HG02943 (cell line): ENCODE data around the gene ADAMTSL3.

Experiments
- ATAC-seq: cut with Tn5 transposase; IDR thresholded peaks from one replicate; pipeline ENCODE4 v1.9.1; 2021; ENCODE audit warnings: mild to moderate bottlenecking, low read depth, moderate library complexity; ENCODE audit not compliant: unreplicated experiment

The ADAMTSL3 gene

DNA sequence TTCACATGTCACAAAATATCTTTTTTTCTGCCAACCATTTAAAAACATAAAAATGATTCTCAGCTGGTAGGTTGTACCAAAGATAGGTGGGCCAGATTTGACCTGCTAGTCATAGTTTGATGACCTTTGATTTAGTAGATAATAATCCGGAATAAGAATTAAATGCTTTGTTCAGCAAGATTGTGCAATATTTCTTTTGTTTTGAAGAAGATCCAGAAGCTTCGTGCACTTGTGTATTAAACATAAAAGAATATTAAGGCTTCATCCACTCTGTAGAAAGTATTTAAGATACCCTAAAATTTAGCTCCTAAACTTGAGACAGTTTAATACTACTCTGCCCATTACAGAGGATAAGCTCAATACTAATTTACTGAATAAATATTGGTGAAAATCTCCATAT is 258.4 kb downstream of the ADAMTSL3 start:
- ATAC-seq, result no peak

- ATAC-seq, result no peak
Measured at GRCh38 chr15:83913034-83913632, 259.2 kb downstream of the ADAMTSL3 start.

GRCh38 chr15:83914906-83915305 is 261.0 kb downstream of the ADAMTSL3 start:
- no peak for ATAC-seq

DNA sequence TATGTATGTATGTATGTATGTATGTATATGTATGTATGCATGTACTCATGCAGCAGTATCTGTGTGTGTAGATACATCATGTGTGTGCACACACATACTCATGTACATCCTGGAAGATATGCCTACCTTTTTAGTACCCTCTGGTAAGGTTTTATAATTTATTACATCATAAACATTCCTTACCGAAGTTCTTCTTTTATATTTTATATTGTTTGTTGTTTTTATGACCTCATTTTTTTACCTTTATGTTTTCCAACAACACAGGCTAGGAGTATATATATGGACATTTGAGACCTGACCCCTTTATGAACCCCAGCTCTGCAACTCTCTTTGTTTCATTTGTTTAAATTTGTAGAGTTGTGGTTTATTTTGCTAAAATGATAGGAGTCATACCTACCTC is 263.5 kb downstream of the ADAMTSL3 start:
- no peak for ATAC-seq

DNA sequence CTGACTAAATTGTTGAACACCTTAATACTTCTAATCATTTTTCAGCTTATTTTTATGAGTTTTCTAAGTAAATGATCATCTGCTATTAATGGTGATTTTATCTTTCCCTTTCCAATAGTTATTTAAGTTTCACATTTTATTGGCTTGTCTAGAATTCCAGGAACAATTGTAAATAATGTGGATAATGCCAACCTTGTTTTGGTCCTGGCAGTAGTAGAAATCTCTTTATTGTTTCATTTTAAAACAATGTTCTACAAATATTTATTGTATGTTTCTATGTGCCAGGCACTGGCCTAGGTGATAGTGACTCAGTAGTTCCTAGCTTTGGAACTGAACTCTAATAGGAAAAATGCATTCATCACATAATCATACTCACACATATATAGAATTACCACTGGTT is 264.1 kb downstream of the ADAMTSL3 start:
- no peak for ATAC-seq

- ATAC-seq, result no peak
Measured at GRCh38 chr15:83919319-83919830, 265.5 kb downstream of the ADAMTSL3 start.

GRCh38 chr15:83919978-83920510 is 266.1 kb downstream of the ADAMTSL3 start:
- no peak for ATAC-seq

DNA sequence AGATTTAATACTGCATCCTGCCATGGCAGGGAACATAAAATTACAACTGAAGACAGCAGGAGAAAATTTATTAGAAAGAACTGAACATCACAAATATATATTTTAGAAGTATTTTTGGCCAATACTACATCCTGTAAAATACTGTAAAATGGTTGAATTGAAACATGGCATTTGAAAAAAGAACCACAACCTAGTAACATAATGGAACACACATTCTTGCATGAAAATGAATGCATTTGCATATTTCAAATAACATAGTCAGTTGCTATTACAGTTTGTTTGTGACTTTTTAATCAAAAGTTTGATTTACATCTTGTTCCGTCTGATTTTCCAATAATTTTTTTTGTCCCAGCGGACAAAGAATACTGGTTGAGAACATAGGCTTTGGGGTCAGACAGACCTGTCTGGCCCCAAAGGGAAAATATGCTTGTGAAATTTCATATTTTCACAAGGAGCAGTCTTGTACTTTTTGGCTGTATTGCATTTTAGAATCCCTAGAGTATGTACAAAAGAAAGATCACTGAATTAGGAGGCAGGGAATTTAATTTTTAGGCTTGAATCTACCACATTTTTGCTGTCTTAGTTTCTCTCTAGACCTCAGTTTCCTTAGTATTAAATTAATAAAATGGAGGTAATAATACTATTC is 268.8 kb downstream of the ADAMTSL3 start:
- ATAC-seq, result no peak

GRCh38 chr15:83926116-83926515 is 272.2 kb downstream of the ADAMTSL3 start:
- no peak for ATAC-seq

- peak; percentile 46 for ATAC-seq
Measured at GRCh38 chr15:83927704-83928391, 273.9 kb downstream of the ADAMTSL3 start.

GRCh38 chr15:83928392-83928734 is 274.4 kb downstream of the ADAMTSL3 start:
- peak; percentile 84 for ATAC-seq

DNA sequence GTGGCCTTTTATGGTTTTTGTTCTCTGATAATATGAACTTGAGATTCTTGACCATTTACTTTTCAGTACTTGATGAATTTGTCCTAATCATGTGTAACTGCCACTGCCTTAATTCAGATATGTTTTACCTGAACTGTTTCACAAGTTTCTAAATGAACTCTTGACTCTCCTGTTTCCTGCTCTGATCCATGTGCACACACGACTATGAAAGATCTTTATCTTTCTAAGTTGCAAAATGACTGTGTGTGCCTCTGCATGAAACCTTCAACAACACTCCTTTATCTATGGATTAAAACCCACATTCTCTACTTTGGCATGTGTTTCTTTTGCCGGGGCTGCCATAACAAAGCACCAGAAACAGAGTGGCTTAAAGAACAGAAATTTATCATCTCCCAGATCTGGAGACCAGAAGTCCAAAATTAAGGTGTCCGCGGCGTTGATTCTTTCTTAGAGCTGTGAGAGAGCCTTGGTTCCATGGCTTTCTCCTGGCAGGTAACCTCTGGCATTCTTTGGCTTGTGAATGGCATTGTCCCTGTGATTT is 275.0 kb downstream of the ADAMTSL3 start:
- ATAC-seq, result no peak

- no peak for ATAC-seq
Measured at GRCh38 chr15:83929619-83930018, 275.7 kb downstream of the ADAMTSL3 start.

GRCh38 chr15:83930392-83931212 is 276.7 kb downstream of the ADAMTSL3 start:
- ATAC-seq, result no peak

DNA sequence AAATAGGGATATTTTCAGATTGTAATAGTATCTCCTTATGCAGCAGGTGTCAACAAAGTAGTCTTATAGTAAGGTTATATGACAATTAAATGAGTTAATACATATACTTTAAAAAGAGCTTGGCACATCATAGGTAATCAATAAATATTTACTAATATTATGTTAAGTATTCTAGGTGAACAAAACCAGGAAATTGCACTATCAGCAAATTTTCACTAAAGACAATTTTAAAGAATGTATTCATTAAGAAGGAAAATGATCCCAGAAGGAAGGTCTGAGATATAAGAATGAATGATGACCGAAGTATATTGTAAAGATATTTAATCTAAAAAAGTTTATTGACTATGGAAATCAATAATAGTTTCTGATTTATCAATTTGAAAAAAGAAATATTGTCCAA is 281.9 kb downstream of the ADAMTSL3 start:
- ATAC-seq, result no peak

DNA sequence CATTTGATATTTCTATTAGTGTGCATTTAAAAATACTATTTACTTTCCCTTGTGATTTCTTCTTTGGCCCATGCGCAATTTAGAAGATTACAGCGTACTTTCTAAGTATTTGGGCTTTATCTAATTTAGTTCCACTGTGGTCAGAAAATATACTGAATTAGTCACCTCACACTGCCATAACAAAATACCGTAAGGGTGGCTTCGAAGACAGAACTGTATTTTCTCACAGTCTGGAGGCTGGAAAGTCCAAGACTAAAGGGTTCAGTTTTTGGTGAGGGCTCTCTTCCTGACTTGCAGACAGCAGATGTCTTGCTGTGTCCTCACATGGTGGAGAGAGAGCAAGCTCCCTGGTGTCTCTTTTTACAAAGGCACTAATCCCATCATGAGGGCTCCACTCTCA is 286.2 kb downstream of the ADAMTSL3 start:
- ATAC-seq, result no peak

- no peak for ATAC-seq
Measured at GRCh38 chr15:83943043-83943442, 289.1 kb downstream of the ADAMTSL3 start.

DNA sequence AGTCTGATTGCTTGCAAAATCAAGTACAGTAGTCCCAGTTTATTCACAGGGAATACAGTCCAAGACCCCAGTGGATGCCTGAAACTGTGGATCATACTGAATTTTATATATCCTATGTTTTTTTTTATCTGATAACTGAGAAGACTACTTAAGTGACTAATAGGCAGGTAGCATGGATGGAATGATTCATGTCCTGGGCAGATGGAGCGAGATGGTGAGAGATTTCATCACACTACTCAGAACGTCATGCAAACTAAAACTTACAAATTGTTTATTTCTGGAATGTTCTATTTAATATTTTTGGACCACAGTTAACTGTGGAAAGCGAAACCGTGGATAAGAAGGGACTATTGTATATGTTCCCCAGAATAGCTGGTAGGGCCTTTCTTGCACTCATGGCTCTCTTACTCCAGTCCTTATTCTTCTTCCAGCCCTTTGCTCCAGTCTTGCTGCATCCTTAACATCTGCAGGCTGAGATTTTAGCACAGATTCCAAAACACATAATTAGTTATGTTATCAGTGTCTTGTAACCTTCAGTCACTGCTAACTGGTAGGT is 290.0 kb downstream of the ADAMTSL3 start:
- ATAC-seq, result no peak

- ATAC-seq, result no peak
Measured at GRCh38 chr15:83947156-83947555, 293.2 kb downstream of the ADAMTSL3 start.

DNA sequence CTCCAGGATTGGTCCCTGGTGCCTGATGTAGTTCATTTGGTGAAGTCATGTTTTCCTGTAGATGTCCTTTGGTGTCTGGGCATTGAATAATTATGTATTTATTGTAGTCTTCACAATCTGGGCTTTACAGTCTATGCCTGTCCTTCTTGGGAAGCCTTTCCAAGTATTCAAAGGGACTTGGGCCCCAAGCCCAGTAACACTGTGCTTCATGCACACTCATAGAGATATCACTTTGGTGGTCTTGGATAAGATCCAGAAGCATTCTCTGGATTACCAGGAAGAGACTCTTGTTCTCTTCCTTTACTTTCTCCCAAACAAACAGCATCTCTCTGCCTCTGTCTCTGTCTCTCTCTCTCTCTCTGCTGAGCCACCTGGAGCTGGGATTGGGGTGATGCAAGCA is 300.6 kb downstream of the ADAMTSL3 start:
- ATAC-seq, result no peak
